HG02571 (cell line): ENCODE results near the gene CCND1.

ENCODE experiments used
- ATAC-seq: cut with Tn5 transposase; IDR thresholded peaks from one replicate; pipeline ENCODE4 v1.9.1; 2021; ENCODE audit warnings: mild to moderate bottlenecking, moderate library complexity; ENCODE audit not compliant: unreplicated experiment

Gene CCND1

GRCh38 chr11:69651834-69652620 lies 11.1 kb downstream of the CCND1 start:
- no peak for ATAC-seq

DNA sequence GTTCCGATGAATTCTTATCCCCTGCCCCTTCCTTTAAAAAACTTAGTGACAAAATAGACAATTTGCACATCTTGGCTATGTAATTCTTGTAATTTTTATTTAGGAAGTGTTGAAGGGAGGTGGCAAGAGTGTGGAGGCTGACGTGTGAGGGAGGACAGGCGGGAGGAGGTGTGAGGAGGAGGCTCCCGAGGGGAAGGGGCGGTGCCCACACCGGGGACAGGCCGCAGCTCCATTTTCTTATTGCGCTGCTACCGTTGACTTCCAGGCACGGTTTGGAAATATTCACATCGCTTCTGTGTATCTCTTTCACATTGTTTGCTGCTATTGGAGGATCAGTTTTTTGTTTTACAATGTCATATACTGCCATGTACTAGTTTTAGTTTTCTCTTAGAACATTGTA lies 12.0 kb downstream of the CCND1 start:
- no peak for ATAC-seq

GRCh38 chr11:69653406-69653960 lies 12.5 kb downstream of the CCND1 start:
- no peak for ATAC-seq

DNA sequence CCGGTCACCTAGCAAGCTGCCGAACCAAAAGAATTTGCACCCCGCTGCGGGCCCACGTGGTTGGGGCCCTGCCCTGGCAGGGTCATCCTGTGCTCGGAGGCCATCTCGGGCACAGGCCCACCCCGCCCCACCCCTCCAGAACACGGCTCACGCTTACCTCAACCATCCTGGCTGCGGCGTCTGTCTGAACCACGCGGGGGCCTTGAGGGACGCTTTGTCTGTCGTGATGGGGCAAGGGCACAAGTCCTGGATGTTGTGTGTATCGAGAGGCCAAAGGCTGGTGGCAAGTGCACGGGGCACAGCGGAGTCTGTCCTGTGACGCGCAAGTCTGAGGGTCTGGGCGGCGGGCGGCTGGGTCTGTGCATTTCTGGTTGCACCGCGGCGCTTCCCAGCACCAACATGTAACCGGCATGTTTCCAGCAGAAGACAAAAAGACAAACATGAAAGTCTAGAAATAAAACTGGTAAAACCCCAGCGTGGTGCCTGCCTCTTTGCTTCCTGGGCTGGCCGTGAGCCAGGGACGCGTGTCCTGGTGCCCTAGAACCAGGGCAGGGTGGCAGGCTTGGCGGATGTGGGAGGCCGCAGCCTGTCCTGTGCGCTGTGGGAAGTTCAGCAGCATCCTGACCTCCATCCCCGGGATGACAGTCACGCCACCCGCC lies 13.2 kb downstream of the CCND1 start:
- no peak for ATAC-seq

GRCh38 chr11:69654660-69655478 lies 13.9 kb downstream of the CCND1 start:
- no peak for ATAC-seq

- no peak for ATAC-seq
These were observed 14.8 kb downstream of the CCND1 start for GRCh38 chr11:69655479-69656428.

DNA sequence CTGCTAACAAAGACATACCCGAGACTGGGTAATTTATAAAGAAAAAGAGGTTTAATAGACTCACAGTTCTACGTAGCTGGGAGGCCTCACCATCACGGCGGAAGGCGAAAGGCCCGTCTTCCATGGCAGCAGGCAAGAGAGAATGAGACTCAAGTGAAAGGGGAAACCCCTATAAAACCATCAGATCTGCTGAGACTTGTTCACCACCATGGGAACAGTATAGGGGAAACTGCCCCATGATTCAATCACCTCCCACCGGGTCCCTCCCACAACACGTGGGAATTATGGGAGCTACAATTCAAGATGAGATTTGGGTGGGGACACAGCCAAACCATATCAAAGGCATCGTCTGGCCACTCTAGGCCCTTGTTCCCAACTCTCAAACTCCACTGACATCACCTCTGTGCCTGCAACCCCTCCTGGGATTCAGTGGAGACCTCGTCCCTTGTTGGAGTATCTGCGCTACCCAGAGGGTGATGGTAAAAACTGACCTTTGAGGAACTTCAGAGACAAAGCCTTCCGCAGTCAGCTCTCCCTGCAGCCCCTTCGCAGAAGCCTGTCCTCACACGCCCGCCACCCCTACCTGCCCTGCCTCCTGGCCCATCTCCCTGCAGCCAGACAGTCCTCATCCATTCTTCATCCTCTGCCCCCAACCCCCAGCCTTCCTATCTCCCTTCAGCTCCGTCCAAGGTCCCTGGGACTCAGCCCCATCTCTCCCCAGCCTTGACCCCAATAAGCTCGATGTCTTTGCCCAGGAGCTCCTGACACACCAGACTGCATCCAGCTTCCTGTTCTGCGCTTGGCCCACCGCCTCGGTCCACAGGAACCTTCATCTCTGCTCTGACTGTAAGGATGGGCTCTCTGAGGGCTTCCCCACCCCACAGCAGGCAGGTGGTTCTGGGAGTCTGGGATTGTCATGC lies 15.8 kb downstream of the CCND1 start:
- no peak for ATAC-seq

DNA sequence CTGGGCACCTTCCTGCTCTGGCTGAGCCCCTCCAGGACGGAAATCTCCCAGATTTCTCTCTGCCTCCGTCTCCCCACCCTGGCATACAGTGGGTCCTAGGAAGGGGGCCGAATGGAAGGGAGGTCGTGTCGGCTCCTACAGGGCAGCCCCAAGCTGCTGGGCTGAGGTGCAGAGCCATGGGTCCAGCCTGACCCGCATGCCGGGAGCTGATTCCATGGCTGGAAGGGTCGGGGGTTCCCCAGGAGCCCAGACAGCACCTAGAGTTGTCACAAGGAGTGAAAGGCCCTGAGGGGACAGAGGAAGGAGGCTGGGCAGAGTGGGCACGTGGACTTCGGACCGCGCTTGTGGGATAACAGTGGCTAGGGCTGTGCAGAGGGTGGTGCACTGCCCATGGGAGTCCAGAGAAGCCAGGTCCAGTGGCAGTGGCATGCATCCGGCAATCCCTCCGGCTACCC lies 16.5 kb downstream of the CCND1 start:
- ATAC-seq: no peak

GRCh38 chr11:69657911-69658625 lies 17.1 kb downstream of the CCND1 start:
- ATAC-seq: no peak

DNA sequence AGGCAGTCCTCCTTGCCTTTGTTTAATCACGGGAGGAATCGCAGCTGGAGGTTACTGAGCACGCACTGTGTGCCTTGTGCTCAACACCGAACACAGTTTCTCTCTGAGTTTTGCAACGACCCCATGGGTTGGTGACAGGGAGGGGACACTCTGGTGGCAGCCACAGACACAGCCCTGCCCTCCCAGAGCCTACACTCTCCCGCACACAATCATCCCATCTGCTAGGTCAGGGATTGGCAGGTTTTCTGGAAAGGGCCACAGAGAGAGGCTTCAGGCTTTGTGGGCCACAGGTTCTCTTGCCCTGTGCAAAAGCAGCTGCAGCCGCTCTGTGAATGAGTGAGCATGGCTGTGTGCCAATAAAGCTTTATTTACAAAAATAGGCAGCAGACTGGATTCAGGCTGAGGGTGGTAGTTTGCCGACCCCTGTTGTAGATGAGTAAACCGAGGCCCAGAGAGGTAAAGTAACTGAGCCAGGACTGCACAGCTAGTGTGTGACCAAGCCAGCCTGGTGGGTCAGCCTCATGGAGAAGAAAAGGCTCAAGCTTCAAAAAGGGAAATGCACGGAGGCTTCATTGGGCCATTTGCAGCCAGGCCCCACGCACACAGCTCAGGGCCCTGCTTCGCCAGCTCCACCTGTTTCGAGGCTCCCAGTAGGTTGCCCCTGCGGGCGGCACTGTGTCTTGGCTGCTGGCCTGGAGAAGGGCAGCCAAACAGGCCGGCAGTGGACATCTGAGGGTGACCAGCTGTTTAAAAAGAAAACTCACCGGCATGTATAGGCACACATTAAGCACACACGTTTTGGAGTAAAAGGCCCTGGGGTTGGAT lies 17.9 kb downstream of the CCND1 start:
- ATAC-seq: no peak

DNA sequence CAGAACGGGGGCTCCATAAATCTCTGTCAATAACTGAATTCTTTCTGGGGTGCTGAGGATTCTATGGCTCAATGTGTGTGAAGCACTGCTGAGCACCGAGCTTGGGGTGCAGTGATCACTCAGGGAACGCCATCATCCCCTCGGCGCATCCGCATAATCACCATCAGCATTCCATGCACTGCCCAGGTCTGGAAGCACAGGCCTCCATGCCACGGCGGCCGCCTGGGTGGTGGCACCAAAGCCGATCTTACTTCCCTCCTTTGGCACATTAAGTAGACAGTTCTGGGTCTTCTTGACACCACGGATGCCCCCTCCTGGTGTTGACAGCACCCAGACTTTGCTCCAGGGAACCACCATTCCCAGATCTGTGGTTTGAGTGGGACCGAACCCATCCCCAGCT lies 18.6 kb downstream of the CCND1 start:
- ATAC-seq: no peak

- ATAC-seq: no peak
These were observed 19.1 kb downstream of the CCND1 start for GRCh38 chr11:69660001-69660500.

DNA sequence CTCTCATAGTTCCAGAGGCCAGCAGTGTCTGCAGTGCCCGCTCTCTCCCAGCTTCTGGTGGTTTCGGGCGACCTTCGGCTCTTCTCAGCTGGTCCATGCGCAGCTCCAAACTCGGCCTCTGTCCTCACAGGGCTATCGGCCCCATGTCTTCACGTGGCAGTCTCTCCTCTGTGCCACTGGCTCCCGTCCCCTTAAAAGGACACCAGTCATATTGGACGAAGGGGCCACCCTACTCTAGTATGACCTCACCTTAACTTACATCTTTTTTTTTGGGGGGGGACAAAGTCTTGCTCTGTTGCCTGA lies 20.4 kb downstream of the CCND1 start:
- ATAC-seq: no peak

- ATAC-seq: no peak
These were observed 21.2 kb downstream of the CCND1 start for GRCh38 chr11:69662021-69662698.

DNA sequence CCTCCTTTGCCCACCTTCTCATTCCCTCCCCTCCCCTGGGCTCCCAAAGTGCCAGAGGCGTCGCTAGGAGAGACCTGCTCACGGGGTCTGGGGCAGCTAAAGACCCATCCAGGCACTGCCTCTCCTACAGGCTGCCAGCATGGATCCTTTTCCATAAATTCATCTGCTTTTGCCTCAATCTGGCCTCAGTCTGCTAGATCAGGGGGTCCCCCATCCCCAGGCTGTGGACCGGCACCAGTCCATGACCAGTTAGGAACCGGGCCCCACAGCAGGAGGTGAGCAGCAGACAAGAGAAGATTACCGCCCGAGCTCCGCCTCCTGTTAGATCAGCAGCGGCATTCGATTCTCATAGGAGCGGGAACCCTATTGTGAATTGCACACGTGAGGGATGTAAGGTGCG lies 21.9 kb downstream of the CCND1 start:
- no peak for ATAC-seq

DNA sequence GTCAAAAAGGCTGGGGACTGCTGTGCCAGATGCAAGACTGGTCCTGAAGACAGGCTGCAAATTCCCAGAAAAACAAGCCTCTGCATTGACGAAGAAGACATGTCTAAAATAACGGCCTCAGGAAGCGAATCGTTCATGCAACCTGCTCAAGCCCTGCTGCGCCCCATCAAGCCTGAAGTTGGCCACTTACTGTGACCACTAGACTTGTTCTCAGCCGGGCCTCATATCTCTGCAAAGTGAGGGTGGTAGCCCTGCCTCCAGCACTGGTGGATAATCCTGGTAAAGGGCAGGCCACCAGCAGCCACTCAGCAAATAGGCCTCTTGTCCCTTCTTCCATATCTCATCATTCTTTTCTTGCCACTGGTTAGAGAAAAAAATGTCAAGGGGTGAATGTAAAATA lies 22.4 kb downstream of the CCND1 start:
- no peak for ATAC-seq
